Measurements from ENCODE around the gene GPR55. TPM values are rescaled to one million over a fixed set of nuclear protein-coding genes. Genes with fewer than 3 reads are reported as not detected.

GPR55 gene
- polyA plus RNA-seq, 4 donors = 0.22 to 1.6 (median 0.56) TPM

- Histone ChIP-seq H3K4me3 (ENCODE audit: low read depth in 1 of 3, low read length in 3 of 3) (peak overlapping the region in 2 of 3 donors; percentile 59 to 82), H3K4me1 (ENCODE audit: control insufficient read depth in 3 of 3, insufficient read depth in 2 of 3, low read depth in 1 of 3, low read length in 2 of 3) (peaks cover 2 to 36% (median 3%) of the 10 kb centered on the region in 3 donors), H3K27me3 (ENCODE audit: control insufficient read depth in 3 of 3, insufficient read depth in 3 of 3, low read length in 3 of 3) (peaks cover 0 to 2% (median 0%) of the 10 kb centered on the region in 3 donors), H3K27ac (ENCODE audit: low read depth in 1 of 3, low read length in 2 of 3) (peak overlapping the region in 1 of 3 donors; percentile 34), H3K9me3 (ENCODE audit: control insufficient read depth in 2 of 2, insufficient read depth in 1 of 2, low read depth in 1 of 2, low read length in 1 of 2) (no peaks in the 10 kb centered on the region), H3K36me3 (ENCODE audit: control insufficient read depth in 3 of 3, insufficient read depth in 2 of 3, low read depth in 1 of 3, low read length in 3 of 3) (peaks cover 0 to 26% (median 0%) of the 10 kb centered on the region in 3 donors)
- FAIRE-seq (no peak), DNase-seq (no peak)
- 39 to 46% (median 45%) methylated on average over 17 to 18 of the region's 18 CpGs for WGBS, 3 donors
These were observed 60.9 kb downstream of the GPR55 start for GRCh38 chr2:230864122-230864604.

- FAIRE-seq (no peak), DNase-seq (peak; percentile 18 to 24)
- peaks cover 0 to 2% (median 0%) of the 10 kb centered on the region in 3 donors for H3K27me3 ChIP-seq (ENCODE audit: control insufficient read depth in 3 of 3, insufficient read depth in 3 of 3, low read length in 3 of 3)
- 56 to 75% (median 63%) methylated on average over 12 to 13 of the region's 13 CpGs for WGBS, 3 donors
- peaks cover 0 to 21% (median 0%) of the 10 kb centered on the region in 3 donors for H3K36me3 ChIP-seq (ENCODE audit: control insufficient read depth in 3 of 3, insufficient read depth in 2 of 3, low read depth in 1 of 3, low read length in 3 of 3)
- H3K4me3 ChIP-seq (ENCODE audit: low read depth in 1 of 3, low read length in 3 of 3) = no peak overlapping the region
- H3K27ac ChIP-seq (ENCODE audit: low read depth in 1 of 3, low read length in 2 of 3) = no peak overlapping the region
- H3K9me3 ChIP-seq (ENCODE audit: control insufficient read depth in 2 of 2, insufficient read depth in 1 of 2, low read depth in 1 of 2, low read length in 1 of 2) = no peaks in the 10 kb centered on the region
- H3K4me1 ChIP-seq (ENCODE audit: control insufficient read depth in 3 of 3, insufficient read depth in 2 of 3, low read depth in 1 of 3, low read length in 2 of 3) = peaks cover 2 to 30% (median 3%) of the 10 kb centered on the region in 3 donors
These were observed 61.5 kb downstream of the GPR55 start for GRCh38 chr2:230863442-230864121.

- Histone ChIP-seq H3K36me3 (ENCODE audit: control insufficient read depth in 3 of 3, insufficient read depth in 2 of 3, low read depth in 1 of 3, low read length in 3 of 3) (peaks cover 0 to 17% (median 0%) of the 10 kb centered on the region in 3 donors), H3K27me3 (ENCODE audit: control insufficient read depth in 3 of 3, insufficient read depth in 3 of 3, low read length in 3 of 3) (peaks cover 0 to 2% (median 0%) of the 10 kb centered on the region in 3 donors), H3K27ac (ENCODE audit: low read depth in 1 of 3, low read length in 2 of 3) (no peak overlapping the region), H3K4me3 (ENCODE audit: low read depth in 1 of 3, low read length in 3 of 3) (no peak overlapping the region), H3K9me3 (ENCODE audit: control insufficient read depth in 2 of 2, insufficient read depth in 1 of 2, low read depth in 1 of 2, low read length in 1 of 2) (no peaks in the 10 kb centered on the region), H3K4me1 (ENCODE audit: control insufficient read depth in 3 of 3, insufficient read depth in 2 of 3, low read depth in 1 of 3, low read length in 2 of 3) (peaks cover 2 to 25% (median 3%) of the 10 kb centered on the region in 3 donors)
- 67 to 73% (median 68%) methylated on average over 8 of the region's 8 CpGs for WGBS, 3 donors
- no peak for DNase-seq
- no peak for FAIRE-seq
These were observed 62.0 kb downstream of the GPR55 start for GRCh38 chr2:230863031-230863430.

- Histone ChIP-seq H3K9me3 (ENCODE audit: control insufficient read depth in 2 of 2, insufficient read depth in 1 of 2, low read depth in 1 of 2, low read length in 1 of 2) (no peaks in the 10 kb centered on the region), H3K36me3 (ENCODE audit: control insufficient read depth in 3 of 3, insufficient read depth in 2 of 3, low read depth in 1 of 3, low read length in 3 of 3) (peaks cover 0 to 11% (median 0%) of the 10 kb centered on the region in 3 donors), H3K27ac (ENCODE audit: low read depth in 1 of 3, low read length in 2 of 3) (no peak overlapping the region), H3K4me3 (ENCODE audit: low read depth in 1 of 3, low read length in 3 of 3) (no peak overlapping the region), H3K4me1 (ENCODE audit: control insufficient read depth in 3 of 3, insufficient read depth in 2 of 3, low read depth in 1 of 3, low read length in 2 of 3) (peaks cover 2 to 19% (median 3%) of the 10 kb centered on the region in 3 donors), H3K27me3 (ENCODE audit: control insufficient read depth in 3 of 3, insufficient read depth in 3 of 3, low read length in 3 of 3) (peaks cover 0 to 2% (median 0%) of the 10 kb centered on the region in 3 donors)
- WGBS, 3 donors = 92 to 95% (median 92%) methylated on average over 5 of the region's 5 CpGs
- no peak for DNase-seq
- FAIRE-seq = no peak
These were observed 62.8 kb downstream of the GPR55 start for GRCh38 chr2:230862292-230862691.

GRCh38 chr2:230861552-230862255, 63.3 kb downstream of the GPR55 start:
- DNase-seq = no peak
- WGBS, 3 donors = 44 to 46% (median 44%) methylated on average over 13 of the region's 13 CpGs
- Histone ChIP-seq H3K27me3 (ENCODE audit: control insufficient read depth in 3 of 3, insufficient read depth in 3 of 3, low read length in 3 of 3) (peaks cover 0 to 2% (median 0%) of the 10 kb centered on the region in 3 donors), H3K36me3 (ENCODE audit: control insufficient read depth in 3 of 3, insufficient read depth in 2 of 3, low read depth in 1 of 3, low read length in 3 of 3) (peaks cover 0 to 5% (median 0%) of the 10 kb centered on the region in 3 donors), H3K9me3 (ENCODE audit: control insufficient read depth in 2 of 2, insufficient read depth in 1 of 2, low read depth in 1 of 2, low read length in 1 of 2) (no peaks in the 10 kb centered on the region), H3K4me3 (ENCODE audit: low read depth in 1 of 3, low read length in 3 of 3) (no peak overlapping the region), H3K4me1 (ENCODE audit: control insufficient read depth in 3 of 3, insufficient read depth in 2 of 3, low read depth in 1 of 3, low read length in 2 of 3) (peaks cover 2 to 14% (median 2%) of the 10 kb centered on the region in 3 donors), H3K27ac (ENCODE audit: low read depth in 1 of 3, low read length in 2 of 3) (no peak overlapping the region)
- FAIRE-seq = no peak

Other genes starting within 250 kb of the GPR55 start
- gene CAB39, start 212.4 kb downstream of the GPR55 start, polyA plus RNA-seq = 10 to 100 TPM; 38.2 to 92.2 (median 56.5) TPM
- gene ITM2C, start 60.3 kb downstream of the GPR55 start, polyA plus RNA-seq = 100 to 1,000 TPM in 3 of 4 donors, 10 to 100 TPM in 1; 38.9 to 455 (median 168) TPM
- gene SPATA3, start 70.9 kb upstream of the GPR55 start, polyA plus RNA-seq = not detected
- gene C2orf72, start 112.3 kb upstream of the GPR55 start, polyA plus RNA-seq = 10 to 100 TPM in 2 of 4 donors, 1 to 10 TPM in 2; 6.5 to 69.4 (median 12.5) TPM
- gene PSMD1, start 131.6 kb upstream of the GPR55 start, polyA plus RNA-seq = 10 to 100 TPM; 45.8 to 75.1 (median 59.5) TPM
- gene HTR2B, start 199.8 kb upstream of the GPR55 start, polyA plus RNA-seq = under 1 TPM in 2 of 4 donors, not detected in 2; 0.64 to 0.98 TPM